Activated CD8-positive, alpha-beta T cell treated with anti-CD3 and anti-CD28 coated beads for 36 hours (primary cell): ENCODE results near the gene SULT1C2. TPM values are rescaled to one million over a fixed set of nuclear protein-coding genes. Genes with fewer than 3 reads are reported as not detected.
"Not testable (repeated sequence)": the region's sequence is repeated elsewhere in the genome, so short reads cannot be mapped to it uniquely, and the experiment has no call there.

Experiments used
- ATAC-seq: fragments of 200-7000 bp; cut with Tn5 transposase; one replicate; pipeline ENCODE4 v1.10.0; 2021; ENCODE audit warnings: mild to moderate bottlenecking, moderate library complexity
- CTCF ChIA-PET: fragments of 350-600 bp; sonication (Branson Sonifier 250); formaldehyde crosslinking; loops from one replicate; lab custom pipeline; 2021; ENCODE audit warnings: antibody characterized with exemption; lab: Charles Lee
- POLR2A ChIA-PET: fragments of 350-600 bp; sonication (Branson Sonifier 250); formaldehyde crosslinking; loops from one replicate; lab custom pipeline; 2021; ENCODE audit warnings: antibody characterized with exemption; lab: Charles Lee
- DNase-seq: peaks from one replicate; pipeline ENCODE4 v3.0.0-alpha.2; 2020
- H3K27ac Mint-ChIP-seq: one replicate; pipeline ENCODE4 v1.8.0; 2021; ENCODE audit warnings: mild to moderate bottlenecking, mixed read lengths
- H3K27me3 Mint-ChIP-seq: one replicate; pipeline ENCODE4 v1.8.0; 2021; ENCODE audit warnings: mixed read lengths
- H3K36me3 Mint-ChIP-seq: one replicate; pipeline ENCODE4 v1.8.0; 2021; ENCODE audit warnings: low read depth, mixed read lengths
- H3K4me1 Mint-ChIP-seq: one replicate; pipeline ENCODE4 v1.8.0; 2021; ENCODE audit warnings: low read depth, mixed read lengths
- H3K4me3 Mint-ChIP-seq: one replicate; pipeline ENCODE4 v1.8.0; 2021; ENCODE audit warnings: mild to moderate bottlenecking, moderate library complexity, mixed read lengths
- H3K9me3 Mint-ChIP-seq: one replicate; pipeline ENCODE4 v1.8.0; 2021; ENCODE audit warnings: mixed read lengths
- CTCF ChIP-seq: fragments of 200-600 bp; IDR thresholded peaks from one replicate; pipeline ENCODE4 v1.8.0; 2022; ENCODE audit warnings: antibody characterized with exemption, mild to moderate bottlenecking
- intact Hi-C: fragments of 100-400 bp; cut with micrococcal nuclease; formaldehyde crosslinking; loops from one replicate; pipeline ENCODE4 v1.10.0; 2022
- total RNA-seq, 2 experiments: library from RNA; stranded (reverse); gene quantifications; one replicate each; pipeline ENCODE4 v1.2.3, GENCODE V29; 2021

SULT1C2 gene
- total RNA-seq, 2 experiments from 2014 or later, result not detected

- ChIA-PET POLR2A (no interaction called here), CTCF (no interaction called here)
- H3K27ac Mint-ChIP-seq, result no peak overlapping the region
- intact Hi-C loops, result no loop called here
- no peaks in the 10 kb centered on the region for H3K9me3 Mint-ChIP-seq
- no peak for TF ChIP-seq CTCF
- no peaks in the 10 kb centered on the region for H3K4me1 Mint-ChIP-seq
- ATAC-seq (no peak), DNase-seq (no peak)
- no peaks in the 10 kb centered on the region for H3K36me3 Mint-ChIP-seq
- no peak overlapping the region for H3K4me3 Mint-ChIP-seq
- H3K27me3 Mint-ChIP-seq, result peaks cover 7% of the 10 kb centered on the region
Measured at GRCh38 chr2:108355906-108356734, 67.4 kb downstream of the SULT1C2 start.

GRCh38 chr2:108359336-108359735 lies 70.6 kb downstream of the SULT1C2 start:
- ATAC-seq, H3K27ac Mint-ChIP-seq, H3K4me3 Mint-ChIP-seq, H3K36me3 Mint-ChIP-seq, intact Hi-C loops, H3K4me1 Mint-ChIP-seq, H3K9me3 Mint-ChIP-seq, DNase-seq: not testable (repeated sequence)
- ChIA-PET CTCF (interaction anchor here (0.6 kb wide), 1 partner anchor 1323 kb away, joined by 3 read pairs; no protein-coding TSS in a partner anchor), POLR2A (interaction anchor here (1.1 kb wide), 1 partner anchor 45 kb away, joined by 3 read pairs; no protein-coding TSS in a partner anchor)
- peaks cover 11% of the 10 kb centered on the region for H3K27me3 Mint-ChIP-seq

Other genes with a start within 250 kb of the SULT1C2 start
- gene SULT1C3, start 48.9 kb upstream of the SULT1C2 start, total RNA-seq, result not detected
- gene SULT1C4, start 89.1 kb downstream of the SULT1C2 start, total RNA-seq, result not detected
- gene GCC2, start 160.3 kb downstream of the SULT1C2 start, total RNA-seq, result 10 to 100 TPM; 39.0 to 44.1 TPM
- gene LIMS1, start 245.6 kb downstream of the SULT1C2 start, total RNA-seq, result 10 to 100 TPM; 48.1 to 51.7 TPM